GM19193 (cell line): Measurements from ENCODE around the gene EHD4.

Experiments
- POLR2A ChIP-seq: IDR thresholded peaks from 4 replicates; pipeline ENCODE4 v1.6.1; 2011; ENCODE audit not compliant: insufficient read depth, insufficient read length; ENCODE audit errors: extremely low read depth

EHD4 gene

DNA sequence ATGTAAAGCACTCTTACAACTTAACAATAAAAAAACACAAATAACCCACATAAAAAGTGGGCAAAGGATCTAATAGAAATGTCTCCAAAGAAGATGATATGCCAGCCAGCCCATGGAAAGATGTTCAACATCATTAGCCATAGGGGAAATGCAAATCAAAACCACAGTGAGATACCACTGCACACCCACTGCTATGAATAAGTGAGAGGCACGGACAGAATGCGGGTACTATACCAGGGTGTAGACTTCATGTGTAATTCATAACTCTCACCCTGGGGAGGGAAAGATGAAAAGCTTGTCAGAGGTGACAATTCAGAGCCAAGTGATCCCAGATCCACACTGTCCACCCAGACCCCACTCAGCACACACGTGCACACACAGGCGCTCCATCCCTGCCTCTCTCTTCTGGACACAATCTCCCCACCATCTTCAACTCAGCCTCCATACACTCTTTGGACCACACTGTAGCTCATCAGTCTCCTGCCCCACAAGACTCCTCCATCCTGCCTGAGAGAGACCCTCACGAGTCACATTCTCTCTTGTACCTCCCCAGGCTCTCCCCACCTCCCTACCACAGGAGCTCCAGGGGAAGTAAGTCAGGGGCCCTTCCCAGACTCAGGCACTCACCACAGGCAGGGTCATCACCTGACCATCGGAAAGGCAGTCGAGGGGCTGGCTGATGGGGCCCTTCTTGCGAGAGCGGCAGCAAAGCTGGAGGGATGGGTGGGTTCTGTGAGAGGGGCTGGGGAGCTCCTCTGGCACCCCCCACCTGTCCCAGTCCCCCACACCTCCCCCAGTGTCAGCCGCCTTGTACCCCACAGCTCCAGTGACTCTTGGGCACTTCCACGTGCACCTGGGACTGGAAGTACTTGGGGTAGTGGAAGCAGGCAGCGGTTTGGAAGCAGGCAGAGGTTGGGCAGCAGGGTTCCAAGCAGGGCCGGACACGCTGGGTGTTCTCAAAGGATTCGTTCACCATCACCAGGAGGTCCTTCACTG is 27.2 kb upstream of the EHD4 start:
- TF ChIP-seq POLR2A, result no peak

DNA sequence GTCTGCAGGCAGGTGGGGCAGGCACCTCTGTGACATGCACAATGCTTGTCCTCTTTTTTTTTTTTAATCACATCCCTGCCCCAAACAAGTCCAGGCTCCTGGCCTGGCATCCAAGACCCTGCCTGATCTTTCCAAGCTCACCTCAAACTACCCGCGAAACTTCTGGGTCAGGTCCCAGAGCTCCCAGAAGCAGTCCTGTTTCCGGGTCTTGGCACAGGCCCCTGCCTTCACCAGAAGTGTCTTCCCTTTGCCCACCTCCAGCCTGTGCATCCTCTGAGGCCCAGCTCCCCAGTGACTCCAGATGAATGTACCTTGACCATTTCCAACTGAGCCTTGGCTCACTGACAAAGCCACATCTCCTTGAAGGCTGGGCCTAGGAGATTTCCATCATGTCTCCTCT is 25.5 kb upstream of the EHD4 start:
- TF ChIP-seq POLR2A, result no peak

DNA sequence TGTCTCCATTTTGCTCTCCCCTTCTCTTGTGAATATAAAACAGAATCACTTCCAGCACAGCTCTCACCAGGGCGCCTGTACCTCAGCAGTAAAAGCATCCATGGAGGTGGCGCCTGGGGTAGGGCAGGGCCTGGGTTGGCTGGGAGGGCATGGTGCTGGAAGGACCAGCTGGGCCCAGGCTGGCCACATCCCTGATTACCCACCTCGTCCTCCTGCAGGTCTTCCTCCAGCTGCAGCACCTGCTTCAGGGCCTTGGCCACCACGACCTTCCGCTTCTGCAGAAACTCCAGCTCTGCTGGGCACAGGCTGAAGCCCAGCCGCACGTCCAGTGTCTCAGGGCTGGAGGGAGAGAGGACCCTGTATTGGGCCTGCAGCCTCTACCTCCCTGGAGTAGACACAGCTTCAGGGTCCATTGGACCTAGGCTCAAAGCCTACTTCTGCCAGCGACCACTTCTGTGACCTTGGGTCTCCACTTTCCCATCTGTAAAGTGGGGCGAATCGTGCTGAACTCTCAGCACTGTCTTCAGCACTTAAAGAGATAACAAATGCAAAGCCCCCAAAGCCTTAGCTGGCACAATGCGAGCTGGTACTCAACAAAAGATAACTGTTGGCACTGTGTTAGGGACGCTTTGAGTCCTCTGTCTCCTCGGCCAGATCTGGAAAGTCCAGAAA is 24.7 kb upstream of the EHD4 start:
- no peak for TF ChIP-seq POLR2A

DNA sequence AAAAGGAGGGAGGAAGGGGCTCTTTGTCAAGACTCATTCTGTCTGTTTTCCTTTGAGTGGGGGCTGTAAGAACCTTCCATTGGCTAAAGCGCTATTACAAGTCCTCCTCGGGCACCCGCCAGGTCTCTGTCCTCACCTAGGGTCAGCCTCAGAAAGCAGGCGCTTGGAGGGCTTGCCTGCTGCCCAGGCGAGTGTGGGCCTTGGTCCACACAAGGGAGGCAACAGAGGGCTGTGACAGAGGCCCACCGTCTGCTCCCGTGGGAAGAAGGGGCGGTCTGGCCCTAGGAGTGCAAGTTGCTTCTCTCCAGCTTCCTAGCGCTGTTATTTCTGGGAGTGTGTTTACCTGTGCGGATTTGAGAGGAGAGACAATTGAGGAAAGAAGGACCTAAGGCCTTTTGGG is 24.0 kb upstream of the EHD4 start:
- TF ChIP-seq POLR2A, result no peak

DNA sequence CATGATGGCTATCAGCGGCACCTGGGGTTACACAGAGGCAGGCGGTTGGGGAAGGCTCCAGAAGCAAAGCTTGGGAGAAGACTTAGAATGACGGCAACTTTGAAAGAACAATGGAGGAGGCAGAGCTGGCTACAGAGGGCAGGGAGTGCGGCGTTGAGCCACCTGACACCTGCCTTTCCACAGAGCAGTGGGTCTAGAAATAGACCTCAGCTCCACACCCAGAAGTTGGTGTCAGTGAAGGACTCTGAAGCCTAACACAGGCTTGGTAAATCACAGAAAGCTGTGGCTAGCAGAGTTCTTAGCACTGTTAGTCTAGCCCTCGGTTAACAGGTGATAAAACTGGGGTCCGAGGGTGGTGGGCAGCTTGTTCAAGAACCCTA is 23.1 kb upstream of the EHD4 start:
- no peak for TF ChIP-seq POLR2A

DNA sequence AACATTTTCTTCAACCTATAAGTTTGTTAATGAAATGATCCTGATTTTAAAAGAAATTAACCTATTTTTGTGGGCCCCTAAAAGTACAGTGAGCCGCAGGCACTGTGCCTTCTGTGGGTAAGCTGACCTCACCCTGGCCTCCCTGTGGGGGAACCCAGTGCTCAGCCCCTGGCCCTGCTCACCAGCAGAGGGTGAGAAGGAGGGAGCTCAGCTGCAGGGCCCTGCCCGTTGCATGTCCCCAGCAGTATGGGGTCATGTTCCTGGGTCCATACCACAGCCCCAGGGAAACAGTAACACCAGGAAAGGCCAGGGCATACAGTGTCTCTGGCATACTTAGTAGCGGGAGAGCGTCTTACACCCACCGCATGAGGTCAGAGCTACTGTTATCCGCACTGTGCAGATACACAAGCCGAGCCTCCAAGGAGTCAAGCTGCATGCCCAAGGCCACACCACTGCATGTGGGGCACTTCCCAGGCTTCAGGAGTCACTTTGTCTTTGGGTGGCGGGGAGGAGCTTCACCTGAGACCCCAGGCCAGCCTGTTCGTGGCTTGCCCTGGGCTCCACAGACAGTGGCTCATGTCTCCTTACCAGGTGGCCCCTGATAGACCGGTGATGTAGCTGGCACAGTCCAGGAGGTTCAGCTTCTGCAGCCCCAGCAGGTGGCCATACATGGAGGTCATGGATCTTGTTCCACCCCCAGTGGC is 22.6 kb upstream of the EHD4 start:
- TF ChIP-seq POLR2A, result no peak

DNA sequence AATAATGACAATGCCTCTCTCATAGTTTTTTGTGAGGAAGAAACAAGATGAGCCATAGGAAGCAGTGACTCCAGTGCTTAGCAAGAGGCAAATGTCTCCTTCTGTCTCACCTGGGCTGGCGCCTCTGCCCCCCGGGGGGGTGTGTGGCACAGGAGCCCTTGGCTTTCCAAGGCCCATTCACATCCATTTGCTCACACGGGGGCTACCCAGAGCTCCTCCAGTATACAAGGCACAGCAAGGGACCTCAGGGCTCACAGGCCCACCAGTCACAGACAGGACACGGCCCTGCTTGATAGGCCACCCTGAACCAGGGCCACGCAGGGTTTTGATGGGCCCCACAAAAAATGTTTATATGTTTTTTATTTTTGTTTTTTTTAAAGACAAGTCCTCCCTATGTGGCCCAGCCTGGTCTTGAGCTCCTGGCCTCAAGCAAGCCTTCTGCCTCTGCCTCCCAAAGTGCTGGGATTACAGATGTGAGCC is 21.9 kb upstream of the EHD4 start:
- no peak for TF ChIP-seq POLR2A

DNA sequence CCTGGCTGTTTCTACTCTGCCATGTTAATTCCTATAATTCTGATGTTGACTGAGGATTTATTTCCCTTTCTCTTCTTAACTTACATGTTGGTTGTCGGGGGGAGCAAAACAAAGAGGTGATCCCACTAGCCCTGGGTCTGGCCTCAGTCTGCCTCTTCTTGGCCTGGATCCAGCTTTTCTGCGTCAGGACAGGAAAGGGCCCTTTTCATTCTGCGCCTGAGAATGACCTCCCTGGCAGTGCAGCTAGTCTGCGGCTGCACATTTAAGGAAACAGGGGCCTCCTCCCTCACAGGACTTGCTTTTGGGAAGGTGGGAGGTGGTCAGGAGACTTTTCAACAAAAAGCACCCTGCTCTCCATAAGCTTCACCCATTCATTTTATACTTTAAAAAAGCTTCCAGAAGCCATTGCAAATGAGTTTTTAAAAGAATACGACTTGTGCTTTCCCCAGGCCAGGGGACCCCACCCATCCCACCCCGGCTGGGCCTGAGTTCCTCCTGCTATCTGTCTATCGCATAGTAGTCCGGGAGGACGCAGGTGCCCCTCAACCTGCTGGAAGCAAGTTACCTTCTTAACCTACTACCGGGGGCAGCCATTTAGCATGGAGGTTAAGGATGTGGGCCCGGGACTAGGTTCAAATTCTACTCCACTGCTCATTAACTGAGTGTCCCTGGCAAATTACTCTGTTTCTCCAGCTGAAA is 21.3 kb upstream of the EHD4 start:
- TF ChIP-seq POLR2A, result no peak

DNA sequence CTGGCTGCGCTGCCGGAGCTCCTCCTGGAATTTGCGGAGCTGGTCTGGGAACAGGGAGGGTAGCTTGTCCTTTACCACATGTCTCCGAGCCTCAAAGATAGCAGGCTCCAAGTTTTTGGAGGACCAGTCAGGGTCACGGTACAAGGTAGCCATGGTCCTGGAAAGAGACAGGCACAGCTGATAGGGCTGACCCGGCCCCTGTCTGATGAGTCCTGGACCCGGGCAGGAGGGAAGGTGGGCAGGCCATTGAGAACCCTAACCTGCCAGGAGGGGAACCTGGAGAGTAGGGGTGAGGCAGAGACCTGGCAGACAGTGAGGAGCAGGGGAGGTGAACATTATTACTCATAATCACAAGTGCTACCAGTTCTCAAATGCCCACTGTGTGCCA is 20.4 kb upstream of the EHD4 start:
- TF ChIP-seq POLR2A, result no peak

DNA sequence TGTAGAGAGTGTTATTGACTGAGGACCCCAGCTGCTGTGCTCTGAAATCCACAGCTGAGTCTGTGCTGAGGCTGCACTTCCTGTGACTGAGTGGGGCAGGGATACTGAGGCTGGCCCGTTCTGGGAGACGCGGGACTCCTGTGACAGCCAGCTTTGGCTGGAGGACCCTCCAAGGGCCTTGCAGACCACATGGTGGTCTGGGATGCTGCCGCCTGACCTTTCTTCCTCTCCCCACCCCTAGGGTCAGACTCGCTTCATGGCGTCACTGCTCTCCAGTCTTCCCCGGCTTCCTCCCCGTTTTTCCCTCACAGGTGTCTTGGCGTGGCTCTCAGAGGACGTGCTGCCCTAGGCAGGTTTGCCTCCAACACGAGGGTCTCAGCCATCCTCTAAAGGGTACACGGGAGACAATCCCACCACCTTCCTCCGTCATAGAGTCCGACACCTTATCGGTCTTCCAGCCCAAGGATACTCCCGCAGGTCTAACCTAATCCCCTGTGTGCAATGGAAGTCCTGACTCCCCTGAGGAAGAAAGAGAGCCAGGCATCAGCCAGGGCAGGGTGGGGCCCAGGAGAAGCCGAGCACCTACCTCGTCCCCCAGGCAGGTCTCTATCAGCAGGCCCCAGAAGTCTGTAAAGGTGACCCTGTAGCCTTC is 19.9 kb upstream of the EHD4 start:
- no peak for TF ChIP-seq POLR2A

DNA sequence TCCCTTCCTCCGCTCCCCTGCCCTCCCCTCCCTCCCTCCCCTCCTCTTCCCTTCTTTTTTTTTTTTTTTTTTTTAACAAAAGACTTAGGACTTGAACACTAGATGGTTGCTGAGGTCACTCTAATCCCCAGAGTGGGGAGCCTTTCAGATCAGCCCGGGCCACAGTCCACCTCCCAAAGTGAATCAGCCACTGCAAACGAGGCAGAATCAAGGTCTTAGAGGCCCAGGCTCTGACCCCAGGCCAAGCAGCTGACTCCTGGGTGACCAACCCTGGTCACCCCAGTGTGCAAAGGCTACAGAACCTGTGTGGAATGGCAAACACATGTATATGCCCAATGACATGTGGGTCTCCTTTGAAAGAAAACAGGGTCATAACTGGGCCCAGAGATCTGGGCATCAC is 18.3 kb upstream of the EHD4 start:
- no peak for TF ChIP-seq POLR2A

DNA sequence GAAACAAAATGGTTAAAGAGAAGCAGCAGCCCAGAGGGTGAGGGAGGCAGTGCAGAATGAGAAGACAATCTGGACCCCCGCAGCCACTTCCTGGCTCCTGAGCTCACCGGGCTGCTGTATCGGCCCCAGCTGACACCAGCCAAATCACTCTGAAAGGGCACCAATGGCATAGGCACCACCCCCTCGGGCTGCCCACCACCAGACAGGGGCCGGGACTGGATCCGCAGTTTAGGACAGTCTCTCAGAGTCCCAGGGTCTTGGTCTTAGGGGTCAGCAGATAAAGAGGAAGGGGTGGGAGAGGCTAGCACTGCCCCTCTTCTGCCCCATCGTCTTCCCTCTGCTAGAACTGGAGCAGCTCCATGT is 17.9 kb upstream of the EHD4 start:
- no peak for TF ChIP-seq POLR2A

DNA sequence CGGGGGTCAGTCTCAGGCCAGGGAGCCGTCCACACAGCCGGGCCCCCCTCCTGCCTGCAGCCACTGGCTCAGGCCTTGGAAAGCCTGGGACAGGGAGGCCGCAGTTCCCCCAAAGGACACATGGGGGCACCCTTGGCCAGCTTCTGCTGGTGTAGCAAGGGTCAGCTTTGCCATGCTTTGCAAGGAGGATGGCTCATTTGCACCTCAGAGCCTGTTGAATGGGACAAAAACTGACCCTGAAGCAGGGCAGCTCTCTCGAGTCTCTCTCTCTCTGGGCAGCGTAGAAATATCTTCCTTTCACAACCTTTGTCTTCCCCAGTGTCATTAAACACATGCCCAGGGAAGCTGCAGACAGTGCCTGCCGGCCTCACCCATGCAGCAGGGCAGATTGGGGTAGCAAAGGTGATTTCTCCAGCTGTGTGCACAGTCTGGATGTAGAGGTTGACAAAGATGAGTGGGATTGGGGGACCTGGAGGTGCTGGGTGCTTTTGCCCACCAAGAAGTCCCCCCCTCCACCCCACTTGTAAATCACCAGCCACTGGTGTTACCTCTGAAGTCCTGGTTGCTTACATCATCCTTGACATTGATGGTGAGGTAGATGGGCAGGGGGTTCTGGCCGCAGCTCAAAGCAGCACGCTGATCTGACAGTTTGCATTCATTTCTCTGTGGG is 17.4 kb upstream of the EHD4 start:
- TF ChIP-seq POLR2A, result no peak
